ENCODE measurements around the gene MALAT1. TPM values are rescaled to one million over a fixed set of nuclear protein-coding genes. Genes with fewer than 3 reads are reported as not detected.

MALAT1 gene
- total RNA-seq, 1 experiment from 2014 or later, result 6,000 TPM

- Histone ChIP-seq H3K27me3 (ENCODE audit: insufficient read depth, low read length) (no peaks in the 10 kb centered on the region), H3K9me3 (ENCODE audit: control insufficient read depth in 1 of 2, insufficient read depth in 1 of 2, low read depth in 1 of 2, low read length in 2 of 2) (no peaks in the 10 kb centered on the region), H2AFZ (ENCODE audit: low read depth, low read length, poor library complexity, severe bottlenecking) (no peak overlapping the region), H3K9ac (ENCODE audit: low read length) (peak overlapping the region; percentile 83), H3K4me1 (ENCODE audit: control insufficient read depth in 1 of 2, insufficient read depth in 2 of 2, low read length in 2 of 2) (peaks cover 75 to 91% of the 10 kb centered on the region in 2 experiments), H3K27ac (ENCODE audit: low read depth, low read length) (peak overlapping the region; percentile 99), H3K4me3 (replicated peaks in 1 of 2; ENCODE audit: low read depth in 1 of 2, low read length in 2 of 2) (peak overlapping the region; percentile 31 to 68), H3K9me2 (ENCODE audit: insufficient read depth) (no peaks in the 10 kb centered on the region), H4K20me1 (ENCODE audit: insufficient read depth) (no peaks in the 10 kb centered on the region), H3K79me2 (ENCODE audit: insufficient read depth, low read length) (peaks cover 28% of the 10 kb centered on the region), H3K4me2 (ENCODE audit: low read length) (peak overlapping the region; percentile 96), H3K36me3 (ENCODE audit: control insufficient read depth in 1 of 2, insufficient read depth in 2 of 2, low read length in 2 of 2) (peaks cover 0 to 4% of the 10 kb centered on the region in 2 experiments; a peak in 2 of 4 replicates)
- ChIA-PET CTCF (no interaction called here), POLR2A (interaction anchor here (0.9 to 1.4 kb wide), 2 partner anchors 8 to 55 kb away, joined by 3 to 4 read pairs; no protein-coding TSS in a partner anchor), RAD21 (ENCODE audit: low non-redundant PET in 1 of 2, low total read pairs in 2 of 2, uncharacterized antibody in 2 of 2, unreplicated experiment in 2 of 2) (no interaction called here)
- no peak for TF ChIP-seq ELF1 (IDR thresholded peaks at IDR 0.05; ENCODE audit: borderline replicate concordance, low read depth)
- TF ChIP-seq ZBTB33 (IDR thresholded peaks at IDR 0.05; ENCODE audit: extremely low read depth, insufficient replicate concordance, low read length), result no peak
- intact Hi-C loops (cut with micrococcal nuclease), result no loop called here
- DNase-seq (ENCODE audit: low read depth, low spot score) (no peak), ATAC-seq (no peak)
- BruUV-seq (replicated peaks), result no TSS peak
Observed at GRCh38 chr11:65554842-65555430, 56.1 kb downstream of the MALAT1 start.

DNA sequence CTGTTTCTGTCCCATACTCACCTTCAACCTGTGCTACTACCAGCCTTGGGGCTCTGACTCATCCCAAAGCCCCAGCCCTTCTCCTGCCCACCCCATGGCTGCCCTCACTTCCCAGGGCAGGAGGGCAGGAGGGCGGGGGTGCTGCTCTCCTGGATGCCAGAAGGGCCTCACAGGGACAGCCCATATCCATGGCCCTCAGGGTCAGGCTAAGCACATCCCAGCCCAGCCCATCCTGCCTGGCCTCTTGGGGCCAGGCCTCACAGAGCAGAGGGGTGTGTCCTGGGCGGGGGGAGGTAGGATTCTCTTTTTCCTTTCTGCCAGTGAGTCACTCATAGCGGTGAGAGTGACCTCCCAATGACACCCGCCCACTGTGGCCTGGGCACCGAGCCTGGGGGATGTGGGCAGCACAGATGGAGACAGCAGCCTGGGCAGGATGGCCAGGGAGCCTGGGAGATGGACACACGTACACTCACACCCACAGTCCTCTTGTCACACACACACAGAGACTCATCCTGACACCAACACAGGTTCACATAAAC, 56.9 kb downstream of the MALAT1 start:
- Histone ChIP-seq H3K9me2 (ENCODE audit: insufficient read depth) (no peaks in the 10 kb centered on the region), H3K4me3 (replicated peaks in 1 of 2; ENCODE audit: low read depth in 1 of 2, low read length in 2 of 2) (peak overlapping the region; percentile 31 to 68), H3K4me1 (ENCODE audit: control insufficient read depth in 1 of 2, insufficient read depth in 2 of 2, low read length in 2 of 2) (peaks cover 78 to 94% of the 10 kb centered on the region in 2 experiments), H3K9me3 (ENCODE audit: control insufficient read depth in 1 of 2, insufficient read depth in 1 of 2, low read depth in 1 of 2, low read length in 2 of 2) (no peaks in the 10 kb centered on the region), H3K9ac (ENCODE audit: low read length) (peak overlapping the region; percentile 83), H2AFZ (ENCODE audit: low read depth, low read length, poor library complexity, severe bottlenecking) (no peak overlapping the region), H3K36me3 (ENCODE audit: control insufficient read depth in 1 of 2, insufficient read depth in 2 of 2, low read length in 2 of 2) (0 out of 4 replicates have a peak, but pooled peaks cover 0 to 4% of the 10 kb centered on the region in 2 experiments), H4K20me1 (ENCODE audit: insufficient read depth) (no peaks in the 10 kb centered on the region), H3K79me2 (ENCODE audit: insufficient read depth, low read length) (peaks cover 28% of the 10 kb centered on the region), H3K27ac (ENCODE audit: low read depth, low read length) (peak overlapping the region; percentile 99), H3K27me3 (ENCODE audit: insufficient read depth, low read length) (no peaks in the 10 kb centered on the region), H3K4me2 (ENCODE audit: low read length) (peak overlapping the region; percentile 96)
- intact Hi-C loops (cut with micrococcal nuclease), result no loop called here
- POLR2A ChIA-PET, result interaction anchor here (0.9 to 1.4 kb wide), 2 partner anchors 9 to 56 kb away, joined by 3 to 4 read pairs; no protein-coding TSS in a partner anchor
- CTCF ChIA-PET, result no interaction called here
- peak; percentile 45 for ATAC-seq
- TF ChIP-seq EZH2phosphoT487 (IDR thresholded peaks at IDR 0.05; ENCODE audit: borderline replicate concordance) (no peak), TCF7L2 (IDR thresholded peaks at IDR 0.05; ENCODE audit: borderline replicate concordance, extremely low read depth, insufficient read depth, insufficient read length) (peak; percentile 29), SP1 (IDR thresholded peaks at IDR 0.05; ENCODE audit: low read depth) (no peak), POLR2AphosphoS5 (IDR thresholded peaks at IDR 0.05; ENCODE audit: low read depth, low read length) (peak; percentile 77), ELF1 (IDR thresholded peaks at IDR 0.05; ENCODE audit: borderline replicate concordance, low read depth) (no peak), CBX3 (IDR thresholded peaks at IDR 0.05; ENCODE audit: low read depth) (no peak)
- no TSS peak for BruUV-seq (replicated peaks)
- RAD21 ChIA-PET (ENCODE audit: low non-redundant PET in 1 of 2, low total read pairs in 2 of 2, uncharacterized antibody in 2 of 2, unreplicated experiment in 2 of 2), result no interaction called here
- peak; percentile 71 for DNase-seq (ENCODE audit: low read depth, low spot score)

Data from HCT116 (cell line).